ENCODE data around the gene NPHP1. TPM values are rescaled to one million over a fixed set of nuclear protein-coding genes. Genes with fewer than 3 reads are reported as not detected.

NPHP1 gene
- total RNA-seq, 1 experiment from 2014 or later = 4.7 TPM

DNA sequence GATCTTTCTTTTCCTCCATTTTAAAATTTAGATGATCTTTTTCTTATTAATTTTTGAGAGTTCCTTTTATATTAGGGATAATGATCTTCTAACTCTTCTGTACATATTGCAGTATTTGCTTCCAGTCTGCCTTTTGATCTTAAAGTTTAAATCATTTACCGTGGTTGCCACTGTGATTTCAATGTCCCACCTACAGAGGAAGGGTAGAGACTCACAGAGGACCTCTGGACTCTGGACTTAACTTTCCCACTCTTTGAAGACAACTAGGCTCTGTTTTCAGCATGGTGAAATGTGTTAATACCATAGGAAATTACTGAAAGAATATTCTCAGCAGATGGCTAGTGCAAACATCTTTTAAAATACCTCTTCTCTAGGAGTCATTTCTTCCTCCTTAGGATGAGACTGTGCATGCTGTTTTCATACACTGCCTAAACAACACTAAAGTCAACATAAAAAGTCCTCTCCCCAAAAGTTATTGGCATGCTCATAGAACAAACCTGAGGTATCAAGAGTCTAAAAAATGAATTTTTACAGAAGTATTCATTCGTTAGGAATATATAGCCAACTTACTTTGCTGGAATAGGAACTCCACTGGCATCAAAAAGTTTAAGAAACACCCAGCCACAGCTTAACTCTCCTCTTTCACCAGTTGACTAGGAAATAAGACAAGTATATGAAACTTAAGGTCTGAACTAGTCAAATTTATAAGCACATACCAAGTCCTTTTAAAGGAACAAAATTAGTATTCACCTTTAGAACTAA, 58.4 kb downstream of the NPHP1 start:
- Histone ChIP-seq H3K79me2 (ENCODE audit: insufficient read depth, low read length) (no peaks in the 10 kb centered on the region), H4K20me1 (ENCODE audit: insufficient read depth) (no peaks in the 10 kb centered on the region), H3K27ac (ENCODE audit: low read depth, low read length) (no peak overlapping the region), H2AFZ (ENCODE audit: low read depth, low read length, poor library complexity, severe bottlenecking) (no peak overlapping the region), H3K36me3 (ENCODE audit: control insufficient read depth in 1 of 2, insufficient read depth in 2 of 2, low read length in 2 of 2) (peaks cover 0 to 16% of the 10 kb centered on the region in 2 experiments; a peak in 2 of 4 replicates), H3K27me3 (ENCODE audit: insufficient read depth, low read length) (no peaks in the 10 kb centered on the region), H3K4me2 (ENCODE audit: low read length) (no peak overlapping the region), H3K4me1 (ENCODE audit: control insufficient read depth in 1 of 2, insufficient read depth in 2 of 2, low read length in 2 of 2) (peaks cover 33 to 52% of the 10 kb centered on the region in 2 experiments), H3K4me3 (replicated peaks in 1 of 2; ENCODE audit: low read depth in 1 of 2, low read length in 2 of 2) (no peak overlapping the region), H3K9me2 (ENCODE audit: insufficient read depth) (no peaks in the 10 kb centered on the region), H3K9ac (ENCODE audit: low read length) (no peak overlapping the region), H3K9me3 (ENCODE audit: control insufficient read depth in 1 of 2, insufficient read depth in 1 of 2, low read depth in 1 of 2, low read length in 2 of 2) (no peaks in the 10 kb centered on the region; a peak in 2 of 4 replicates)
- ATAC-seq = no peak
- DNase-seq (ENCODE audit: low read depth, low spot score) = no peak
- ChIA-PET CTCF (no interaction called here), RAD21 (ENCODE audit: low non-redundant PET in 1 of 2, low total read pairs in 2 of 2, uncharacterized antibody in 2 of 2, unreplicated experiment in 2 of 2) (no interaction called here), POLR2A (no interaction called here)
- BruUV-seq (replicated peaks) = no TSS peak
- intact Hi-C loops (cut with micrococcal nuclease) = no loop called here
- no peak for TF ChIP-seq ZFX (IDR thresholded peaks at IDR 0.05)
- no peak for TF ChIP-seq SIN3A (IDR thresholded peaks at IDR 0.05; ENCODE audit: low read depth)
- no peak for TF ChIP-seq TCF7L2 (IDR thresholded peaks at IDR 0.05; ENCODE audit: borderline replicate concordance, extremely low read depth, insufficient read depth, insufficient read length)
- no peak for TF ChIP-seq ELF1 (IDR thresholded peaks at IDR 0.05; ENCODE audit: borderline replicate concordance, low read depth)
- TF ChIP-seq SP1 (IDR thresholded peaks at IDR 0.05; ENCODE audit: low read depth) = no peak
- TF ChIP-seq EGR1 (IDR thresholded peaks at IDR 0.05; ENCODE audit: low read depth) = no peak
- no peak for TF ChIP-seq REST (IDR thresholded peaks at IDR 0.05; ENCODE audit: low read depth)
- TF ChIP-seq FOSL1 (IDR thresholded peaks at IDR 0.05; ENCODE audit: low read depth) = no peak
- TF ChIP-seq CBX3 (IDR thresholded peaks at IDR 0.05; ENCODE audit: low read depth) = no peak
